ENCODE measurements around the gene ANKZF1. TPM values are rescaled to one million over a fixed set of nuclear protein-coding genes. Genes with fewer than 3 reads are reported as not detected.

Gene ANKZF1
- polyA plus RNA-seq, 1 of the 3 experiments (the other 2 are of a cell fraction), result 22.3 TPM

GRCh38 chr2:219261024-219261855 is 31.6 kb downstream of the ANKZF1 start:
- Histone ChIP-seq H2AFZ (ENCODE audit: low read depth) (no peak overlapping the region), H3F3A (replicated peaks; ENCODE audit: insufficient read depth) (no peaks in the 10 kb centered on the region), H3K9me2 (no peaks in the 10 kb centered on the region), H3K4me2 (no peak overlapping the region), H3K79me2 (ENCODE audit: insufficient read depth) (no peaks in the 10 kb centered on the region), H3K9ac (no peak overlapping the region), H3K4me1 (ENCODE audit: control insufficient read depth in 1 of 2, insufficient read depth in 2 of 2, low read depth in 1 of 2, low read length in 1 of 2) (no peaks in the 10 kb centered on the region), H3K27ac (ENCODE audit: low read depth in 2 of 2, low read length in 1 of 2) (no peak overlapping the region), H3K9me3 (no peaks in the 10 kb centered on the region), H4K20me1 (ENCODE audit: insufficient read depth) (no peaks in the 10 kb centered on the region), H3K36me3 (replicated peaks in 1 of 2; ENCODE audit: control insufficient read depth in 1 of 2, insufficient read depth in 2 of 2, low read length in 1 of 2) (no peaks in the 10 kb centered on the region), H3K27me3 (ENCODE audit: insufficient read depth) (peaks cover 28% of the 10 kb centered on the region; the same call in 1 of the 2 replicates), H3K4me3 (ENCODE audit: low read depth in 2 of 2, low read length in 1 of 2) (no peak overlapping the region)
- 51% methylated on average over 5 of the region's 5 CpGs for WGBS (ENCODE audit: low lambda C conversion rate)
- ChIA-PET POLR2A (interaction anchor here (0.7 to 1.6 kb wide), 3 partner anchors 15 to 87 kb away, joined by 3 to 4 read pairs (median 3); partner anchors contain the start of genes PTPRN and STK16), CTCF (interaction anchor here (1.1 to 3.5 kb wide), 4 partner anchors 9 to 33 kb away, joined by 3 to 20 read pairs (median 10); no protein-coding TSS in a partner anchor)
- DNase-seq, result no peak
- no peak for TF ChIP-seq EZH2phosphoT487 (IDR thresholded peaks at IDR 0.05; ENCODE audit: borderline replicate concordance, low read depth)
- TF ChIP-seq, protein P1, sequence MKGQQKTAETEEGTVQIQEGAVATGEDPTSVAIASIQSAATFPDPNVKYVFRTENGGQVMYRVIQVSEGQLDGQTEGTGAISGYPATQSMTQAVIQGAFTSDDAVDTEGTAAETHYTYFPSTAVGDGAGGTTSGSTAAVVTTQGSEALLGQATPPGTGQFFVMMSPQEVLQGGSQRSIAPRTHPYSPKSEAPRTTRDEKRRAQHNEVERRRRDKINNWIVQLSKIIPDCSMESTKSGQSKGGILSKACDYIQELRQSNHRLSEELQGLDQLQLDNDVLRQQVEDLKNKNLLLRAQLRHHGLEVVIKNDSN (IDR thresholded peaks at IDR 0.05; ENCODE audit: borderline replicate concordance, low read depth), result no peak
- TF ChIP-seq SIN3A (IDR thresholded peaks at IDR 0.05; ENCODE audit: borderline replicate concordance, low read depth, low read length), result no peak
- TF ChIP-seq, protein P2, sequence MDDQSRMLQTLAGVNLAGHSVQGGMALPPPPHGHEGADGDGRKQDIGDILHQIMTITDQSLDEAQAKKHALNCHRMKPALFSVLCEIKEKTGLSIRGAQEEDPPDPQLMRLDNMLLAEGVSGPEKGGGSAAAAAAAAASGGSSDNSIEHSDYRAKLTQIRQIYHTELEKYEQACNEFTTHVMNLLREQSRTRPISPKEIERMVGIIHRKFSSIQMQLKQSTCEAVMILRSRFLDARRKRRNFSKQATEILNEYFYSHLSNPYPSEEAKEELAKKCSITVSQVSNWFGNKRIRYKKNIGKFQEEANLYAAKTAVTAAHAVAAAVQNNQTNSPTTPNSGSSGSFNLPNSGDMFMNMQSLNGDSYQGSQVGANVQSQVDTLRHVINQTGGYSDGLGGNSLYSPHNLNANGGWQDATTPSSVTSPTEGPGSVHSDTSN (IDR thresholded peaks at IDR 0.05), result no peak
- TF ChIP-seq FOXJ3 (CRISPR knock-in tag; IDR thresholded peaks at IDR 0.05), result no peak
- no peak for TF ChIP-seq RAD21 (IDR thresholded peaks at IDR 0.05; ENCODE audit: low read length)
- TF ChIP-seq, protein P3, sequence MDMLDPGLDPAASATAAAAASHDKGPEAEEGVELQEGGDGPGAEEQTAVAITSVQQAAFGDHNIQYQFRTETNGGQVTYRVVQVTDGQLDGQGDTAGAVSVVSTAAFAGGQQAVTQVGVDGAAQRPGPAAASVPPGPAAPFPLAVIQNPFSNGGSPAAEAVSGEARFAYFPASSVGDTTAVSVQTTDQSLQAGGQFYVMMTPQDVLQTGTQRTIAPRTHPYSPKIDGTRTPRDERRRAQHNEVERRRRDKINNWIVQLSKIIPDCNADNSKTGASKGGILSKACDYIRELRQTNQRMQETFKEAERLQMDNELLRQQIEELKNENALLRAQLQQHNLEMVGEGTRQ (IDR thresholded peaks at IDR 0.05; ENCODE audit: borderline replicate concordance, low read depth, low read length), result no peak
- no peak for TF ChIP-seq TCF12 (IDR thresholded peaks at IDR 0.05)
- no peak for TF ChIP-seq JUND (IDR thresholded peaks at IDR 0.05)
- no peak for TF ChIP-seq ELF1 (IDR thresholded peaks at IDR 0.05)
- no peak for TF ChIP-seq NRF1 (IDR thresholded peaks at IDR 0.05; ENCODE audit: low read depth, low read length)
- no peak for TF ChIP-seq RFX5 (IDR thresholded peaks at IDR 0.05; ENCODE audit: low read length)
- TF ChIP-seq, protein P4, sequence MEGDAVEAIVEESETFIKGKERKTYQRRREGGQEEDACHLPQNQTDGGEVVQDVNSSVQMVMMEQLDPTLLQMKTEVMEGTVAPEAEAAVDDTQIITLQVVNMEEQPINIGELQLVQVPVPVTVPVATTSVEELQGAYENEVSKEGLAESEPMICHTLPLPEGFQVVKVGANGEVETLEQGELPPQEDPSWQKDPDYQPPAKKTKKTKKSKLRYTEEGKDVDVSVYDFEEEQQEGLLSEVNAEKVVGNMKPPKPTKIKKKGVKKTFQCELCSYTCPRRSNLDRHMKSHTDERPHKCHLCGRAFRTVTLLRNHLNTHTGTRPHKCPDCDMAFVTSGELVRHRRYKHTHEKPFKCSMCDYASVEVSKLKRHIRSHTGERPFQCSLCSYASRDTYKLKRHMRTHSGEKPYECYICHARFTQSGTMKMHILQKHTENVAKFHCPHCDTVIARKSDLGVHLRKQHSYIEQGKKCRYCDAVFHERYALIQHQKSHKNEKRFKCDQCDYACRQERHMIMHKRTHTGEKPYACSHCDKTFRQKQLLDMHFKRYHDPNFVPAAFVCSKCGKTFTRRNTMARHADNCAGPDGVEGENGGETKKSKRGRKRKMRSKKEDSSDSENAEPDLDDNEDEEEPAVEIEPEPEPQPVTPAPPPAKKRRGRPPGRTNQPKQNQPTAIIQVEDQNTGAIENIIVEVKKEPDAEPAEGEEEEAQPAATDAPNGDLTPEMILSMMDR (IDR thresholded peaks at IDR 0.05), result no peak
- TF ChIP-seq POLR2AphosphoS5 (IDR thresholded peaks at IDR 0.05; ENCODE audit: low read depth, low read length), result no peak
- TF ChIP-seq SMC3 (IDR thresholded peaks at IDR 0.05; ENCODE audit: low read depth, low read length), result no peak
- no peak for TF ChIP-seq RCOR1 (IDR thresholded peaks at IDR 0.05; ENCODE audit: low read length)
- no peak for TF ChIP-seq MXI1 (IDR thresholded peaks at IDR 0.05; ENCODE audit: low read depth, low read length)
- TF ChIP-seq EP300 (IDR thresholded peaks at IDR 0.05; ENCODE audit: borderline replicate concordance in 1 of 2, low read depth in 1 of 2, low read length in 1 of 2), result no peak

All from SK-N-SH (cell line).